ENCODE data around the gene GPR61.

Gene GPR61

DNA sequence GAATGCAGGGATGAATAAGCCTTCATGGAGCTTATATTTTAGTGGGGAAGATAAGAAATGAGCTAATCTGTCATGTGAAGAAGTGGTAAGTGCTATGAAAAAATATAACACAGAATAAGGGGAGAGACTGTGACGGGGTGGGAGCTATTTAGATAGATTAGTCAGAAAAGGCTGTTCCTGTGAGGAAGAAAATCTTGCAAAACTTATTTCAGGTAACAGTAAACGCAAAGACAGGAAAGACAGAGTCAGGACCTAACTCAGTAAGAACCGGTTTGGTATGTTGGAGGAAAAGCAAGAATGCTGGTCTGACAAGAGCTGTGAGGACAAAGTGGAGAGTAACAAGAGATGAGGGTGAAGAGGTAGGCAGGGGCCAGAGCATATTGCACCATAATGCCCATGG, 30.7 kb downstream of the GPR61 start:
- TF ChIP-seq, protein P1, sequence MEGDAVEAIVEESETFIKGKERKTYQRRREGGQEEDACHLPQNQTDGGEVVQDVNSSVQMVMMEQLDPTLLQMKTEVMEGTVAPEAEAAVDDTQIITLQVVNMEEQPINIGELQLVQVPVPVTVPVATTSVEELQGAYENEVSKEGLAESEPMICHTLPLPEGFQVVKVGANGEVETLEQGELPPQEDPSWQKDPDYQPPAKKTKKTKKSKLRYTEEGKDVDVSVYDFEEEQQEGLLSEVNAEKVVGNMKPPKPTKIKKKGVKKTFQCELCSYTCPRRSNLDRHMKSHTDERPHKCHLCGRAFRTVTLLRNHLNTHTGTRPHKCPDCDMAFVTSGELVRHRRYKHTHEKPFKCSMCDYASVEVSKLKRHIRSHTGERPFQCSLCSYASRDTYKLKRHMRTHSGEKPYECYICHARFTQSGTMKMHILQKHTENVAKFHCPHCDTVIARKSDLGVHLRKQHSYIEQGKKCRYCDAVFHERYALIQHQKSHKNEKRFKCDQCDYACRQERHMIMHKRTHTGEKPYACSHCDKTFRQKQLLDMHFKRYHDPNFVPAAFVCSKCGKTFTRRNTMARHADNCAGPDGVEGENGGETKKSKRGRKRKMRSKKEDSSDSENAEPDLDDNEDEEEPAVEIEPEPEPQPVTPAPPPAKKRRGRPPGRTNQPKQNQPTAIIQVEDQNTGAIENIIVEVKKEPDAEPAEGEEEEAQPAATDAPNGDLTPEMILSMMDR (IDR thresholded peaks at IDR 0.05; ENCODE audit: low read depth, low read length), result no peak

DNA sequence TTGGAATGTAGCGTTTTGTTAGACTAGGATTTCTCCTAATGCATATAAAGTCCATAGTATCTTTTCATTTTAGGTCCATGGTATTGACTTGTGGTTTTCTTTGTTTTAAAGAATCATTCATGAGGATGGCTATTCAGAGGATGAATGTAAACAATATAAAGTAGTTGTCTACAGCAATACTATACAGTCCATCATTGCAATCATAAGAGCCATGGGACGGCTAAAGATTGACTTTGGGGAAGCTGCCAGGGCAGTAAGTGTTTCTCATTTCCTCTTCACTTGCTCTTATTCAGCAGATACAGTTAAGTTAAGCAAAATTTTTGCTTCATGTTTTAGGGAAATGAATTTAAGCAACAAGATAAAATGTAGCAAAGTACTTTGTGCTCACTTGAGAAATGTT, 34.1 kb downstream of the GPR61 start:
- TF ChIP-seq, protein P1 (IDR thresholded peaks at IDR 0.05; ENCODE audit: low read depth, low read length), result no peak
- H3K27ac ChIP-seq, result no peak overlapping the region
- no peak for DNase-seq

More for the DNA sequence above, 30.7 kb downstream of the GPR61 start:
- peaks cover 16% of the 10 kb centered on the region for H3K36me3 ChIP-seq
- no peak overlapping the region for H3K4me3 ChIP-seq (ENCODE audit: low read depth, low read length)
- no peak overlapping the region for H3K27ac ChIP-seq
- no peaks in the 10 kb centered on the region for H3K9me3 ChIP-seq (ENCODE audit: severe bottlenecking)
- H3K27me3 ChIP-seq (ENCODE audit: insufficient read depth, low read depth, severe bottlenecking), result no peaks in the 10 kb centered on the region
- DNase-seq, result no peak

DNA sequence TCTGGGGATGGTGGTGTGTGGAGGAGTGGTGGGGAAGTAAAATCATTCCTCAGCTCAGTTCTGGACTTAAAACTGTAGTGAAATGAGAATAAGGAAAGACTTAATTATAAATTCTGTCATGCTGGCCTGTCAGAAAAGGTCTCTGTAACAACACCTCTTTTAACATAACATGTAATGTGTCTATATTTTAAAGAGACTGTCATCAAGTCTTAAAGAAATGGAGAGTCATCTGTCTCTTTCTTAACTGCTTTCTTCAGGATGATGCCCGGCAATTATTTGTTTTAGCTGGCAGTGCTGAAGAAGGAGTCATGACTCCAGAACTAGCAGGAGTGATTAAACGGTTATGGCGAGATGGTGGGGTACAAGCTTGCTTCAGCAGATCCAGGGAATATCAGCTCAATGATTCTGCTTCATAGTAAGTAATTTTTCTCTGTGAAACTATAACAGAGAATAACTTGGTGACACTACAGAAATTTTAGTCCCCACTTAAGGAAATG, 39.3 kb downstream of the GPR61 start:
- TF ChIP-seq, protein P1 (IDR thresholded peaks at IDR 0.05; ENCODE audit: low read depth, low read length), result no peak
- Histone ChIP-seq H3K9me3 (ENCODE audit: severe bottlenecking) (no peaks in the 10 kb centered on the region), H3K36me3 (peaks cover 82% of the 10 kb centered on the region), H3K4me3 (ENCODE audit: low read depth, low read length) (no peak overlapping the region), H3K27me3 (ENCODE audit: insufficient read depth, low read depth, severe bottlenecking) (no peaks in the 10 kb centered on the region), H3K27ac (no peak overlapping the region)
- no peak for DNase-seq

More for the DNA sequence above, 34.1 kb downstream of the GPR61 start:
- H3K9me3 ChIP-seq (ENCODE audit: severe bottlenecking), result no peaks in the 10 kb centered on the region
- no peaks in the 10 kb centered on the region for H3K27me3 ChIP-seq (ENCODE audit: insufficient read depth, low read depth, severe bottlenecking)
- H3K4me3 ChIP-seq (ENCODE audit: low read depth, low read length), result no peak overlapping the region
- peaks cover 36% of the 10 kb centered on the region for H3K36me3 ChIP-seq

DNA sequence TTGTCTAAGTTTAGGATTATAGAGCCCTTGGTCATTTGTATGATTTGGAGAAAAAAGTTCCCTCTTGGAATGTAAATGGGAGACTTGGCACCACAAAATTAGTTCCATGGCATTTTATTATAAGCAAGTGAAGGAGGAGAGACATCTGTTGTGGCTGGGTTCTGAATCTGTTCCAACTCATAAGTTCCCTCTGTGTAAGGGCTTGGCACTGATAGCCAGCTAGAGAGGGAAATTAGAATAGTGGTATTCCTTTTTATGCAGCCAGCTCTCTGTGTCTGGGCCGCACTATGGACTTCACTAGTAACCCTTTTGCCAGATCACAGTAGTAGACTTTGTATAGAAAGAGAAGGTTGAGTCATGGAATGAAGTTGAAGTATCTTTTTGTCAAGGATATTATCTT, 39.8 kb downstream of the GPR61 start:
- H3K27ac ChIP-seq, result no peak overlapping the region
- H3K27me3 ChIP-seq (ENCODE audit: insufficient read depth, low read depth, severe bottlenecking), result no peaks in the 10 kb centered on the region
- H3K36me3 ChIP-seq, result peaks cover 82% of the 10 kb centered on the region

DNA sequence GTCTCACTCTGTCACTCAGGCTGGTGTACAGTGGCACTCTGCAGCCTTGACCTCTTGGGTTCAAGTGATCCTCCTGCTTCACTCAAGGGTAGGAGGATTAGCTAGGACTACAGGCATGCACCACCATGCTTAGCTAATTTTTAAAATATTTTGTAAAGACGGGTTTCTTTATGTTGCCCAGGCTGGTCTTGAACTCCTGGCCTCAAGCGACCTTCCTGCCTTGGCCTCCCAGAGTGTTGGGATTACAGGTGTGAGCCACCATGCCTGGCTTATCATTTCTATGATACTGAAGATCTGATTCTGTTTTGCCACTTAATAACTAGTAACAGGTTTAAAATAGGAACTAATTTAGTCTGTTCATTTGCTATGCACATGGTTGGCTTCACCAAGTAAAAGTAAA, 42.3 kb downstream of the GPR61 start:
- TF ChIP-seq, protein P1 (IDR thresholded peaks at IDR 0.05; ENCODE audit: low read depth, low read length), result no peak
- H3K36me3 ChIP-seq, result peaks cover 94% of the 10 kb centered on the region
- H3K27me3 ChIP-seq (ENCODE audit: insufficient read depth, low read depth, severe bottlenecking), result no peaks in the 10 kb centered on the region
- no peak for DNase-seq
- no peaks in the 10 kb centered on the region for H3K9me3 ChIP-seq (ENCODE audit: severe bottlenecking)
- no peak overlapping the region for H3K27ac ChIP-seq
- H3K4me3 ChIP-seq (ENCODE audit: low read depth, low read length), result no peak overlapping the region

More for the DNA sequence above, 39.8 kb downstream of the GPR61 start:
- Histone ChIP-seq H3K4me3 (ENCODE audit: low read depth, low read length) (no peak overlapping the region), H3K9me3 (ENCODE audit: severe bottlenecking) (no peaks in the 10 kb centered on the region)
- DNase-seq, result no peak
- TF ChIP-seq, protein P1 (IDR thresholded peaks at IDR 0.05; ENCODE audit: low read depth, low read length), result no peak

DNA sequence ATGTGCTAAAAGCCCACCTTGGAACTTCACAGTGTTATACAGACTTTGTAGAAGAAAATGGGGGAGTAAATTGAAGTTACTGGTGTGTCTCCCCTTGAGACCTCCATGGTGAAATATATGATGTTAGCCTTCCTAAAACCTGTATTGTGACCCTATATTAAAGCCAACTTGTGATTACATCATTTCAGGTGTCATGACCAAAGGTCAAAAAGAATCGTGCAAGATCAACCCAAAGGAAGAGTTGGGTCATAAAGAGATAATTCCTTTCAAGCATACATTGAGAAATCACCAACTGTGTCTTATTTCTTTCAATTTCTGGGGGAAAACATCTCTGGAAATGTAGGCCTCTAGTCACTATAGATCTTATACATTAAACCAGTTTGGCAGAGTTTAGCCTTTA, 45.1 kb downstream of the GPR61 start:
- Histone ChIP-seq H3K4me3 (ENCODE audit: low read depth, low read length) (no peak overlapping the region), H3K9me3 (ENCODE audit: severe bottlenecking) (no peaks in the 10 kb centered on the region), H3K36me3 (peaks cover 97% of the 10 kb centered on the region), H3K27ac (no peak overlapping the region), H3K27me3 (ENCODE audit: insufficient read depth, low read depth, severe bottlenecking) (no peaks in the 10 kb centered on the region)
- TF ChIP-seq, protein P1 (IDR thresholded peaks at IDR 0.05; ENCODE audit: low read depth, low read length), result no peak
- no peak for DNase-seq

All from WERI-Rb-1 (cell line).